Measurements from ENCODE around the gene DEF6. TPM values are rescaled to one million over a fixed set of nuclear protein-coding genes. Genes with fewer than 3 reads are reported as not detected.
"Not testable (repeated sequence)": the region's sequence is repeated elsewhere in the genome, so short reads cannot be mapped to it uniquely, and the experiment has no call there.

The DEF6 gene
- total RNA-seq, 4 donors from 2014 or later, result 28.0 to 99.9 (median 35.5) TPM

GRCh38 chr6:35321091-35321490, 23.5 kb downstream of the DEF6 start:
- Histone ChIP-seq H3K4me1 (peaks cover 17% of the 10 kb centered on the region), H3K27me3 (no peaks in the 10 kb centered on the region), H3K27ac (no peak overlapping the region), H3K4me3 (no peak overlapping the region), H3K9me3 (no peaks in the 10 kb centered on the region), H3K36me3 (peaks cover 34% of the 10 kb centered on the region)
- no peak for DNase-seq (ENCODE audit: low spot score in 2 of 2)
- WGBS, result 91% methylated on average over 6 of the region's 8 CpGs
- TF ChIP-seq POLR2A (IDR thresholded peaks at IDR 0.05) (no peak), POLR2AphosphoS5 (IDR thresholded peaks at IDR 0.05) (no peak), EP300 (IDR thresholded peaks at IDR 0.05) (no peak), CTCF (IDR thresholded peaks at IDR 0.05) (no peak)

- no peak for DNase-seq (ENCODE audit: low spot score in 2 of 2)
Measured at GRCh38 chr6:35327349-35328027, 29.9 kb downstream of the DEF6 start.

GRCh38 chr6:35328108-35328723, 30.6 kb downstream of the DEF6 start:
- H3K27ac ChIP-seq, result no peak overlapping the region
- no peak for DNase-seq (ENCODE audit: low spot score in 2 of 2)
- no peaks in the 10 kb centered on the region for H3K9me3 ChIP-seq
- no peak overlapping the region for H3K4me3 ChIP-seq
- TF ChIP-seq POLR2A (IDR thresholded peaks at IDR 0.05) (no peak), EP300 (IDR thresholded peaks at IDR 0.05) (no peak), POLR2AphosphoS5 (IDR thresholded peaks at IDR 0.05) (no peak), CTCF (IDR thresholded peaks at IDR 0.05) (no peak)
- no peaks in the 10 kb centered on the region for H3K27me3 ChIP-seq
- H3K36me3 ChIP-seq, result peaks cover 10% of the 10 kb centered on the region
- WGBS, result 100% methylated on average over 1 of the region's 1 CpG
- no peaks in the 10 kb centered on the region for H3K4me1 ChIP-seq

More at GRCh38 chr6:35327349-35328027, 29.9 kb downstream of the DEF6 start:
- 52% methylated on average over 6 of the region's 7 CpGs for WGBS
- Histone ChIP-seq H3K27ac (no peak overlapping the region), H3K4me1 (no peaks in the 10 kb centered on the region), H3K27me3 (no peaks in the 10 kb centered on the region), H3K36me3 (peaks cover 12% of the 10 kb centered on the region), H3K9me3 (no peaks in the 10 kb centered on the region), H3K4me3 (no peak overlapping the region)
- TF ChIP-seq CTCF (IDR thresholded peaks at IDR 0.05), result peak in 1 of 2 donors; percentile 41
- TF ChIP-seq POLR2AphosphoS5 (IDR thresholded peaks at IDR 0.05), result no peak

- not testable (repeated sequence) for DNase-seq (ENCODE audit: low spot score in 2 of 2); H3K4me1 ChIP-seq; H3K27ac ChIP-seq; H3K36me3 ChIP-seq; H3K9me3 ChIP-seq; H3K4me3 ChIP-seq; H3K27me3 ChIP-seq
- WGBS, result 92% methylated on average over 8 of the region's 8 CpGs
Measured at GRCh38 chr6:35328965-35329364, 31.3 kb downstream of the DEF6 start.

- 92% methylated on average over 9 of the region's 9 CpGs for WGBS
Measured at GRCh38 chr6:35330541-35331119, 33.0 kb downstream of the DEF6 start.

GRCh38 chr6:35332074-35332887, 34.7 kb downstream of the DEF6 start:
- not testable (repeated sequence) for H3K27me3 ChIP-seq; H3K4me3 ChIP-seq; H3K9me3 ChIP-seq; H3K4me1 ChIP-seq; H3K36me3 ChIP-seq; H3K27ac ChIP-seq; DNase-seq (ENCODE audit: low spot score in 2 of 2)
- WGBS, result 75% methylated on average over 8 of the region's 9 CpGs

More at GRCh38 chr6:35330541-35331119, 33.0 kb downstream of the DEF6 start:
- TF ChIP-seq CTCF (IDR thresholded peaks at IDR 0.05) (no peak), POLR2A (IDR thresholded peaks at IDR 0.05) (no peak), POLR2AphosphoS5 (IDR thresholded peaks at IDR 0.05) (no peak), EP300 (IDR thresholded peaks at IDR 0.05) (no peak)
- Histone ChIP-seq H3K27me3 (no peaks in the 10 kb centered on the region), H3K4me3 (no peak overlapping the region), H3K27ac (no peak overlapping the region), H3K4me1 (no peaks in the 10 kb centered on the region), H3K36me3 (no peaks in the 10 kb centered on the region), H3K9me3 (no peaks in the 10 kb centered on the region)
- DNase-seq (ENCODE audit: low spot score in 2 of 2), result no peak
